Measurements from ENCODE around the gene SARDH.

GRCh38 chr9:133707763-133708245 lies 30.3 kb downstream of the SARDH start:
- no peak for TF ChIP-seq POLR2A (IDR thresholded peaks at IDR 0.05)
- TF ChIP-seq, protein P1, sequence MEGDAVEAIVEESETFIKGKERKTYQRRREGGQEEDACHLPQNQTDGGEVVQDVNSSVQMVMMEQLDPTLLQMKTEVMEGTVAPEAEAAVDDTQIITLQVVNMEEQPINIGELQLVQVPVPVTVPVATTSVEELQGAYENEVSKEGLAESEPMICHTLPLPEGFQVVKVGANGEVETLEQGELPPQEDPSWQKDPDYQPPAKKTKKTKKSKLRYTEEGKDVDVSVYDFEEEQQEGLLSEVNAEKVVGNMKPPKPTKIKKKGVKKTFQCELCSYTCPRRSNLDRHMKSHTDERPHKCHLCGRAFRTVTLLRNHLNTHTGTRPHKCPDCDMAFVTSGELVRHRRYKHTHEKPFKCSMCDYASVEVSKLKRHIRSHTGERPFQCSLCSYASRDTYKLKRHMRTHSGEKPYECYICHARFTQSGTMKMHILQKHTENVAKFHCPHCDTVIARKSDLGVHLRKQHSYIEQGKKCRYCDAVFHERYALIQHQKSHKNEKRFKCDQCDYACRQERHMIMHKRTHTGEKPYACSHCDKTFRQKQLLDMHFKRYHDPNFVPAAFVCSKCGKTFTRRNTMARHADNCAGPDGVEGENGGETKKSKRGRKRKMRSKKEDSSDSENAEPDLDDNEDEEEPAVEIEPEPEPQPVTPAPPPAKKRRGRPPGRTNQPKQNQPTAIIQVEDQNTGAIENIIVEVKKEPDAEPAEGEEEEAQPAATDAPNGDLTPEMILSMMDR (IDR thresholded peaks at IDR 0.05 in 4 of 5, conservative IDR thresholded peaks at IDR 0.05 in 1 of 5) = no peak
